GM18951 (cell line): ENCODE measurements around the gene MRPL44.

Source experiments
- POLR2A ChIP-seq: IDR thresholded peaks from 4 replicates; pipeline ENCODE4 v1.6.1; 2011; ENCODE audit warnings: mild to moderate bottlenecking; ENCODE audit not compliant: insufficient read length, insufficient read depth; ENCODE audit errors: extremely low read depth
- in situ Hi-C: fragments of 300-500 bp; cut with MboI; formaldehyde crosslinking; loops from one replicate; pipeline ENCODE4 v1.12.0; 2022; ENCODE audit warnings: low sequenced_read_pairs, mixed read lengths, inconsistent platforms; ENCODE audit not compliant: unreplicated experiment

MRPL44 gene

GRCh38 chr2:223943561-223944008, 13.7 kb upstream of the MRPL44 start:
- no peak for TF ChIP-seq POLR2A
- in situ Hi-C loops: no loop called here

GRCh38 chr2:223944166-223944702, 13.0 kb upstream of the MRPL44 start:
- in situ Hi-C loops: no loop called here
- no peak for TF ChIP-seq POLR2A

GRCh38 chr2:223944703-223945531, 12.3 kb upstream of the MRPL44 start, which contains the start of gene WDFY1:
Gene WDFY1, minus strand, starts transcription at chr2:223945335. Its CDS starts 51 bp downstream, at chr2:223945284.
- in situ Hi-C loops: no loop called here

GRCh38 chr2:223945755-223946154, 11.5 kb upstream of the MRPL44 start:
- no peak for TF ChIP-seq POLR2A
- in situ Hi-C loops: no loop called here

More at GRCh38 chr2:223944703-223945531, 12.3 kb upstream of the MRPL44 start, which contains the start of gene WDFY1:
- TF ChIP-seq POLR2A: peak; percentile 92

- in situ Hi-C loops: no loop called here
These were observed 9.5 kb upstream of the MRPL44 start for GRCh38 chr2:223947711-223948205.

GRCh38 chr2:223949241-223949840, 7.9 kb upstream of the MRPL44 start:
- in situ Hi-C loops: no loop called here
- no peak for TF ChIP-seq POLR2A

More at GRCh38 chr2:223947711-223948205, 9.5 kb upstream of the MRPL44 start:
- no peak for TF ChIP-seq POLR2A

GRCh38 chr2:223950448-223951347, 6.6 kb upstream of the MRPL44 start:
- in situ Hi-C loops: no loop called here
- TF ChIP-seq POLR2A: no peak

- in situ Hi-C loops: no loop called here
- peak; percentile 46 for TF ChIP-seq POLR2A
These were observed 4.8 kb upstream of the MRPL44 start for GRCh38 chr2:223952280-223952968.

- TF ChIP-seq POLR2A: no peak
- in situ Hi-C loops: no loop called here
These were observed 2.9 kb upstream of the MRPL44 start for GRCh38 chr2:223954401-223954800.

- in situ Hi-C loops: no loop called here
- no peak for TF ChIP-seq POLR2A
These were observed 963 bp upstream of the MRPL44 start for GRCh38 chr2:223956300-223956699.

- in situ Hi-C loops: no loop called here
- TF ChIP-seq POLR2A: no peak
These were observed 2.4 kb downstream of the MRPL44 start for GRCh38 chr2:223959688-223960087.

- in situ Hi-C loops: no loop called here
- no peak for TF ChIP-seq POLR2A
These were observed 10.7 kb downstream of the MRPL44 start for GRCh38 chr2:223967981-223968380.
